Activated CD4-positive, alpha-beta T cell treated with anti-CD3 and anti-CD28 coated beads, Interleukin-2, amount 50 U/mL, for 48 hours (primary cell): ENCODE results near the gene CCDC102A.
"Not testable (repeated sequence)": the region's sequence is repeated elsewhere in the genome, so short reads cannot be mapped to it uniquely, and the experiment has no call there.

Experiments used
- DNase-seq, 2 experiments: peaks; one replicate each; pipeline ENCODE4 v3.0.0-alpha.2; 2020

CCDC102A gene

DNA sequence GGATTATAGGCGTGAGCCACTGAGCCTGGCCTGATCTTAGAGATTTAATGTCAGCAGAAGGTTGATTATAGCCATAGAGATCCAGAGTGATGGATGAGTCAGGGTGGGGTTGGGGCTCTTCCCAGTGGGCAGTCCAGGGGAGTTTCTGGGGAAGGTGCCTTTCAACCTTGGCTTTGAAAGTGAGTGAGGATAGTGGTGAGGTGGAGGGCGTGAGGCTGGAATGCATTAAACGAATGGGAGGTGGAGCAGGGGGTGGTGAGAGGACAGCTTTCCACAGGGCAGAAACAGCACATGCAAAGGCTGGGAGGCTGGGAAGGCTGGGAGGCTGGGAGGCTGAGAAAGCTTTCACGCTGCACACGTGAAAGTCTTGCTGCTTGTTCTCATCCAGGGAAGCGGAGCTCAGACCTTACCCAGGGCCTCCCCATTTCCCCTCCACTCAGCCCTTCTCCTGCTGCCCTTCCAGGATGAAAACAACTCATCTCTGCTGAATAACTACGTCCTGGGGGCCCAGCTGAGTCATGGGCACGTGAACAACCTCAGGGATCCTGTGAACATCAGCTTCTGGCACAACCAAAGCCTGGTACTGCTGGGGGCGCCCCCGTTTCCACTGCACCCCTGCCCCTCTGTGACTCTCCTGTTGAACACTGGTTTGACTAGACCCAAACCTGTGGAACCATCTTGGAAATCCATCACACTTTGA is 28.4 kb upstream of the CCDC102A start:
- DNase-seq = no peak

- DNase-seq = no peak
Measured at GRCh38 chr16:57563761-57564160, 27.4 kb upstream of the CCDC102A start.

DNA sequence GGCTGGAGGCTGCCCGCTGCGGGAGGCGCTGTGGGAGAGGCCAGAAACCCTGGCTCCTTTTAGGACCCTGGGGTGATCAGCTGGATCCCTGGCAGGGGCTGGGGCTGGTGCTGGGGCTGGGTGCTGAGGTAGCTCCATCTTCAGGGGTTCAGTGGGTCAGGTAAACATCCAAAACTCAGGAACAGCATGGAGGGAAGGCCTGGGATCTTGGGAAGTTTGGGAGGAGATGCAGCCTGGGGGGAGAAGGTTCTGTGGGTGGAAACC is 27.0 kb upstream of the CCDC102A start:
- DNase-seq = no peak

DNA sequence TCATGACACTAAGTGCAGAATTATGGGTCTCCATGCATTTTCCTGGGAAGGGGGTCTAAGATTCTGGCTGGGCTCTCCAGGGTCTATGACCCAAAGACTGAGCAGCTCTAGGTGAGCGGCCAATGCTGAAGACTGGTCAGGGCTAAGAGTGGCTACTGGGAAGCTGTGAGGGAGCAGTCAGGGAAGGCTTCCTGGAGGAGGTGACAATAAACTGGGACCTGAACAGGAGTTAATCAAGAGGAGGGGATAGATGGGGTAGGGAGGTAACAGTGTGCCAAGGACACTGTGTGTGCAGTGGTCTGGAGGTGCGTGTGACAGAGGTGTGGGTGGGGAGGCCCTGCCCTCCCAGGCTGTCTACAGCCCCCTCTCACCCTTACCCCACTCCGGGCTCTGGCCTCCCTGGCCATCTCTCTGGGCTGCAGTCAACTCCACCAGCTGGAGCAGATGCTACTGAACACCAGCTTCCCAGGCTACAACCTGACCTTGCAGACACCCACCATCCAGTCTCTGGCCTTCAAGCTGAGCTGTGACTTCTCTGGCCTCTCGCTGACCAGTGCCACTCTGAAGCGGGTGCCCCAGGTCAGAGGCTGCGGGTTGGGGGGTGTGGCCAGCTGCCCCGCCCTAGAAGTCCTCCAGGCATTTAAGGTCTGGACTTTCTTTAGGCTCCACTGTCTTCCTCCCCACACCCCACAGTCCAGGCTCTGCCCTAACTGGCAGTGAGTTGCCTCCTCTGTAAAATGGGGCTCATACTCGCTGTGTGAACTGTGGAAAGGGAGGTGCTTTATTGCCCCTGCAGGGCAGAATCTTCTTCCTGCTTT is 26.5 kb upstream of the CCDC102A start:
- no peak for DNase-seq

DNA sequence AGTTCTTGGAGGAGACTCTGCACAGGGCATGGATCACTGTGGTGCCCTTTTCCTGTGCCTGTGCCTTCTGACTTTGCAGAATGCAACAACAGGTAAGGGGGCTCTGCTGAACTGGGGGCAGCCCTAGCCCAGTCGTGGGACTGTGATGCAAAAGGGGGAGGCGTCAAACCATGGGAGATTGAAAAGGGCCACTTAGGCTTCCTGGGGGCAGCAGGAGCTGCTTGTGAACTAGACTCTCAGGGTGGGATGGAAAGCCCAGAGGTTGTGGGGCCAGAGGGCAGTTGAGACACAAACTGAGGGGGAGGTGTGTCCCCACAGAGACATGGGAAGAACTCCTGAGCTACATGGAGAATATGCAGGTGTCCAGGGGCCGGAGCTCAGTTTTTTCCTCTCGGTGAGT is 25.7 kb upstream of the CCDC102A start:
- no peak for DNase-seq

DNA sequence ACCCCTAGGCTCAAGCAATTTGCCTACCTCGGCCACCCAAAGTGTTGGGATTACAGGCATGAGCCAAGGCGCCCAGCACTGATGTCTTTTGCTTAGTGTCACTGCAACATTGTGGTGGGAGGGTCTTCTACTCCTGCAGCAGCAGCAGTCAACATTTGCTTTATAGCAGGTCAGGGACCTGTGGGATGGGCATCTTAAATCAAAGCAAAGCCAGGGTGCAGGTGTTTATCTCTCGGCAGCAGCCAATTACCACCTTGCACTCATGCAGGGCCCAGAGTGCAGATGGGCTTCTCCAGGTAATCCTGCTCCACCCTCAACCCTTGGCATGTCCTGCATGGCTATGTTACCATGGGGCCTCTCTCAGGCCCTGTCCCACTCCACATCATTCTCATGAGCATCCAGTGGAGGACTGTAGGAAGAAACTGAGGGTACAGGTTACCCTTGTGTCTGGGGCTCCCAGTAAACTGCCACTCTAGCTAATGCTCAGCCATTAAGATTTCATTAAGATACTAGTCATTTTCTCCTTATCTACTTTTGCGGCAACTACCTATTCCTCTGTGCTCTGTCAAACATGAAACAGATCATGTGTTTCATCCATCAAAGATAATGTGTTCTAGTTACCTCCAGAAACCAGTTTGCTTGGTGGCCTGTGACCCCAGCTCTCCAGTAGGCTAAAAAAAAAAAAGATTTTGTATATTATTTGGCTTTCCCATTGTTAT is 22.9 kb upstream of the CCDC102A start:
- DNase-seq = no peak

GRCh38 chr16:57556941-57557541 is 20.7 kb upstream of the CCDC102A start:
- no peak for DNase-seq

DNA sequence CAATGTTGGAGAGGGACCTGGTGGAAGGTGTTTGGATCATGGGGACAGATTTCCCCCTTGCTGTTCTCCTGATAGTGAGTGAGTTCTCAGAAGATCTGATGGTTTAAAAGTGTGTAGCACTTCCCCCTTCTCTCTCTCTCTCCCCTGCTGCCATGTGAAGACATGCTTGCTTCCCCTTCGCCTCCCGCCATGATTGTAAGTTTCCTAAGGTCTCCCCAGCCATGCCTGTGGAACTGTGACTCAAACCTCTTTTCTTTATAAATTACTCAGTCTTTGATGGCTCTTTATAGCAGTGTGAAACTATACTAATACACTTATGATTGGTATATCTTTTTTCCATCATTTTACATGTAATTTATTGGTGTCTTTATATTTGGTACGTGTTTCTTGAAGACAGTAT is 19.5 kb upstream of the CCDC102A start:
- DNase-seq = no peak

GRCh38 chr16:57551057-57551456 is 14.7 kb upstream of the CCDC102A start:
- DNase-seq = no peak

- no peak for DNase-seq
Measured at GRCh38 chr16:57549730-57550129, 13.4 kb upstream of the CCDC102A start.

- DNase-seq = no peak
Measured at GRCh38 chr16:57548408-57548807, 12.0 kb upstream of the CCDC102A start.

- DNase-seq = not testable (repeated sequence)
Measured at GRCh38 chr16:57547524-57547923, 11.2 kb upstream of the CCDC102A start.

DNA sequence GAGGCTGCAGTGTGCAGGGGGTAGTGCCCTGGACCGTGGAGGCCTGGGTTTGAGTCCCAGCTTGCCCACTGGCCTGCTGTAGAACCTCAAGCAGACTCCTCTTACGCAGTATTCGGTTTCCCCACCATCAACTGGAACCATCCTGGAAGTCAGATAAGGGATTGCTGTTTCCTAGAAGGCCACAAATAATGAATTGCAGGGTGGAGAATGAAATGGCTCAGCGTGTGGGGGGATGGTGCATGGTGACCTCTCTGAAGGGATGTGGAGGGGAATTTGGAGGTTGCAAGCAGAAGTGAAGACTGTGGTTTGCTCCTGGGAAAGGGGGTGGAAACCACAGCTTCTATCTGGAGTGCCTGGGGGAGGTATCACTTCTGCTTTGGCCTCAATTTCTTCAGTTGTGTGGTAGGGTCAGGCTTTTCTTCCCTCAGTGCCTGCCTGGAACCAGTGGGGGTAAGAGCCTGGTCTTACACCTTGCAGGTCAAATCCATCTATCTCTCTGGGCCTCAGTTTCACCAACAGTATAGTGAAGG is 7.8 kb upstream of the CCDC102A start:
- peak; percentile 43 to 62 for DNase-seq

GRCh38 chr16:57541754-57542435 is 5.5 kb upstream of the CCDC102A start:
- DNase-seq = no peak

DNA sequence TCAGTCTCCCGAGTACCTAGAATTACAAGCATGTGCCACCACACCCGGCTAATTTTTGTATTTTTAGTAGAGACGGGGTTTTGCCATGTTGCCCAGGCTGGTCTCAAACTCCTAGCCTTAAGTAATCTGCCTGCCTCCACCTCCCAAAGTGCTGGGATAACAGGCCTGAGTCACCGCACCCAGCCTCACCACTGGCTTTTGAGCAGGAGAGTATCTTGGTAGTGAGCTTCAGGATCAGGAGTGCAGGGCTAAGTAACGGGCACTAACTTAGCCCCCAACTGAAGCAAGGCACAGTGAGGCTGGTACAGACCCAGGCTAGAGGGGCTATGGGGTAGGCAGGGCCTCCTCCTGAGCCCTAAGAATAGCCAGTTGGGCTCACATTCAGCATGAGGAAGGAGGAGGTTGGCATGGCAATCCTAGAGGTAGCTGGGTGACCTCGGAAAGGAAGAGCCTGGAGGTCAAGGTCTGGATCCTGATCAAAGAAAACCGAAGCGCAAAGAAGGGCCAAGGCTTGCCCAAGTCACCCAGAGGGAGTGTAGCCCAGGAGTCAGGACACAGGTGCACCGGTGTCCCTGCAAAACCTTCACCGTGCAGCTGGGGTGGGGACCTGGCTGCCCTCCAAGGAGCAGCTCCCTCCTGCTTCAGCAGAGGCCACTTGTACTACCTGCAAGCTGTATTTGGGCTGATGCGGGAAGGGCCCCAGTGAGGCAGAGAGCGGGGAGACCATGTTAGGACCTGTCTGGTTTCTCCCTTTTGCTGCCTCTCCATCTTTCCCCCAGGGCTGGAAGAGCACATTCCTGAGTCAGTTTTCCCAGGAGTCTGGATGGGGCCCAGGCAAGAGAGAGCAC is 4.8 kb upstream of the CCDC102A start:
- DNase-seq = no peak

GRCh38 chr16:57540387-57540786 is 4.0 kb upstream of the CCDC102A start:
- DNase-seq = no peak

GRCh38 chr16:57539072-57539796 is 2.9 kb upstream of the CCDC102A start:
- no peak for DNase-seq

DNA sequence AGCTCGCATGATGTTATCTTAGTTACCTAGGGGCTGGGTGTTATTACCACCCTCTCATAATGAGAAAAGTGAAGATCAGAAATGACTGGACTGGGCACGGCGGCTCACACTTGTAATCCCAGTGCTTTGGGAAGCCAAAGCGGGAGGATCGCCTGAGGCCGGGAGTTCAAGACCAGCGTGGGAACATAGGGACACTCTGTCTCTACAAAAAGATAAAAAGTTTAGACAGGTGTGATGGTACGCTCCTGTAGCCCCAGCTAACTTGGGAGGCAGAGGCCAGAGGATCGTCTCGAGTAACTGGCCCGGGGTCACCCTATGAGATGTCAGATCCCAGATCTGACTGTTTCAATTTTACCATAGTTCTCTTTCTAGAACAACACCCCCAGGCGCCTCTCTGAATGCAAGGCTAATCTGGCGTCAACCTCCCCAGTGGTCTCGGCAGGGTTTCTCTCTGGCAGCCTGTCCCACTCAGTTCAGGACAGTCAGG is 1.9 kb upstream of the CCDC102A start:
- peak; percentile 41 to 62 for DNase-seq

- no peak for DNase-seq
Measured at GRCh38 chr16:57537581-57538234, 1.3 kb upstream of the CCDC102A start.

DNA sequence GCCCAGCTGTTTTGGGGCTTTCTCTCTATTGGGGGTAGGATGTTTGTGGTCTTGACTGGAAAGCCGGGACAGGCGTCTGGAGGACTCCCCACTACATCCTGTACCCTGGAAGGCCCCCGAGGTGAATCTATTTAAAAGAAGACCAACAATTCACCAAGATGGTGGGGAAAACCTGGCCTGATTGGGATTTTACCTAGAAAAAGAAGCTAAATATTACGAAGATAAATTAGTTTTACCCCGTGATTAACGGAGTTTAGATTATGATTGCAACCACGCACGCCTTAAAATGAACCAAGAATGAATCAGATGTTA is 779 bp upstream of the CCDC102A start:
- no peak for DNase-seq
